HCT116 (cell line): Measurements from ENCODE around the gene SLC27A4.

ENCODE experiments used
- CTCF ChIP-seq, 3 experiments: fragments of 200-600 bp in 1 of 3; sonication (generic) in 1 of 3; IDR thresholded peaks in 2 of 3; conservative IDR thresholded peaks in 1 of 3; 2 replicates each; pipeline ENCODE4 v1.5.1; 2012 to 2017; ENCODE audit warnings: low read depth in 2 of 3, low read length in 2 of 3, antibody characterized with exemption in 1 of 3, borderline replicate concordance in 1 of 3, control low read depth in 1 of 3, mild to moderate bottlenecking in 1 of 3, mixed read lengths in 1 of 3, mixed run types in 1 of 3, moderate library complexity in 1 of 3; ENCODE audit not compliant: insufficient read depth in 1 of 3
- JUND ChIP-seq: IDR thresholded peaks from 2 replicates; pipeline ENCODE4 v1.6.1; 2012
- MAX ChIP-seq: IDR thresholded peaks from 2 replicates; pipeline ENCODE4 v1.6.1; 2012
- POLR2A ChIP-seq: IDR thresholded peaks from 2 replicates; pipeline ENCODE4 v1.7.0; 2011; ENCODE audit warnings: borderline replicate concordance; ENCODE audit not compliant: insufficient read depth, insufficient read length; ENCODE audit errors: extremely low read depth
- POLR2AphosphoS5 ChIP-seq: IDR thresholded peaks from 2 replicates; pipeline ENCODE4 v1.6.1; 2011; ENCODE audit warnings: mild to moderate bottlenecking, low read depth, low read length, moderate library complexity
- SP1 ChIP-seq: IDR thresholded peaks from 2 replicates; pipeline ENCODE4 v1.6.1; 2012; ENCODE audit warnings: low read depth
- TCF7L2 ChIP-seq: IDR thresholded peaks from 2 replicates; pipeline ENCODE4 v1.7.0; 2011; ENCODE audit warnings: borderline replicate concordance, inconsistent platforms; ENCODE audit not compliant: insufficient read depth, insufficient read length; ENCODE audit errors: extremely low read depth
- YY1 ChIP-seq: IDR thresholded peaks from 2 replicates; pipeline ENCODE4 v1.6.1; 2011; ENCODE audit warnings: low read length, low read depth, moderate library complexity, mild to moderate bottlenecking; ENCODE audit not compliant: insufficient replicate concordance; ENCODE audit errors: extremely low read depth

GRCh38 chr9:128385496-128386460 is 45.5 kb downstream of the SLC27A4 start:
- no peak for TF ChIP-seq CTCF (IDR thresholded peaks at IDR 0.05 in 2 of 3, conservative IDR thresholded peaks at IDR 0.05 in 1 of 3; ENCODE audit: borderline replicate concordance in 1 of 3, insufficient read depth in 1 of 3, low read depth in 2 of 3, low read length in 2 of 3)
- TF ChIP-seq POLR2A = no peak
- TF ChIP-seq MAX = no peak
- TF ChIP-seq YY1 = no peak
- TF ChIP-seq POLR2AphosphoS5 = no peak
- TF ChIP-seq TCF7L2 = no peak
- no peak for TF ChIP-seq SP1
- TF ChIP-seq JUND = no peak
